Activated CD4-positive, alpha-beta T cell treated with anti-CD3 and anti-CD28 coated beads, Interleukin-2, amount 10 ng/mL, durations not matched to agents 24 days and 14 days (primary cell): ENCODE data around the gene MKRN2. TPM values are rescaled to one million over a fixed set of nuclear protein-coding genes. Genes with fewer than 3 reads are reported as not detected.

ENCODE experiments used
- DNase-seq: peaks from one replicate; pipeline ENCODE4 v3.0.0; 2022
- H3K27ac Mint-ChIP-seq: one replicate; pipeline ENCODE4 v1.8.0; 2022; ENCODE audit warnings: mild to moderate bottlenecking, mixed read lengths
- H3K27me3 Mint-ChIP-seq: one replicate; pipeline ENCODE4 v1.8.0; 2022; ENCODE audit warnings: mixed read lengths
- H3K36me3 Mint-ChIP-seq: one replicate; pipeline ENCODE4 v1.8.0; 2022; ENCODE audit warnings: low read depth, mild to moderate bottlenecking, mixed read lengths
- H3K4me1 Mint-ChIP-seq: one replicate; pipeline ENCODE4 v1.8.0; 2021; ENCODE audit warnings: mixed read lengths
- H3K4me3 Mint-ChIP-seq: one replicate; pipeline ENCODE4 v1.8.0; 2022; ENCODE audit warnings: mild to moderate bottlenecking, moderate library complexity, mixed read lengths
- H3K9me3 Mint-ChIP-seq: one replicate; pipeline ENCODE4 v1.8.0; 2021; ENCODE audit warnings: mixed read lengths
- intact Hi-C: fragments of 100-400 bp; cut with micrococcal nuclease; formaldehyde crosslinking; loops from one replicate; pipeline ENCODE4 v1.15.1; 2023
- total RNA-seq: library from RNA; stranded (reverse); gene quantifications from 2 replicates; pipeline ENCODE4 v1.2.3, GENCODE V29; 2022

Gene MKRN2
- total RNA-seq, 1 donor from 2014 or later, result 23.2 TPM

DNA sequence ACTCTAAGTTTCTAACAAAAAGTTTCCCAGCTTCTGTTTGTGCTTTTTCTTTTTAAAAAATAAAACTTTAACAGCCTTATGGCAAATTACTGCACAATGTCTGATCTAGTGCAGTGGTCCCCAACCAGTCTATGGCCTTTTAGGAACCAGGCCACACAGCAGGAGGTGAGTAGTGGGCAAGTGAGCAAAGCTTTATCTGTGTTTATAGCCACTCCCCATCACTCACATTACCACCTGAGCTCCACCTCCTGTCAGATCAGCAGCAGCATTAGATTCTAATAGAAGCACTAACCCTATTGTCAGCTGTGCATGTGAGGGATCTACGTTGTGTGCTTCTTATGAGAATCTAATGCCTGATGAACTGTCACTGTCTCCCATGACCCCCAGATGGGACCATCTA lies 5.6 kb downstream of the MKRN2 start:
- H3K27me3 Mint-ChIP-seq, result no peaks in the 10 kb centered on the region
- intact Hi-C loops, result no loop called here
- peaks cover 37% of the 10 kb centered on the region for H3K4me1 Mint-ChIP-seq
- H3K4me3 Mint-ChIP-seq, result no peak overlapping the region
- no peak overlapping the region for H3K27ac Mint-ChIP-seq
- peaks cover 21% of the 10 kb centered on the region for H3K36me3 Mint-ChIP-seq
- H3K9me3 Mint-ChIP-seq, result peaks cover 13% of the 10 kb centered on the region
- DNase-seq, result no peak

DNA sequence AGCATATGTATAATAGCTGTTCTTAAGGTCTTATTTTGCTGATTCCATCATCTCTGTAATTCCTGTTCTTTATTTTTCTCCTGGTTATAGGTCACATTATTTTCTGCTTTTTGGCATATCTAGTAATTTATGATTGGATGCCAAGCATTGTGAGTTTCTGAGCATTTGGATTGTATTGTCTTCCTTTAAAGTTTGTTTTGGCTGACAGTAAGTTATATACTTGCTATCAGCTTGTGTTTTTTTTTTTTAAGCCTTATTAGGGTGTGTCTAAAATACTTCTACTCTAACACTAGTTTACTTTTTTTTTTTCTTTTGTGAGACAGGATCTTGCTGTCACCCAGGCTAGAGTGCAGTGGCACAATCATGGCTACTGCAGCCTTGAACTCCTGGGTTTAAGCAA lies 10.1 kb downstream of the MKRN2 start:
- Mint-ChIP-seq H3K36me3 (peaks cover 54% of the 10 kb centered on the region), H3K4me1 (peaks cover 10% of the 10 kb centered on the region), H3K4me3 (no peak overlapping the region), H3K27ac (no peak overlapping the region), H3K9me3 (peaks cover 13% of the 10 kb centered on the region), H3K27me3 (no peaks in the 10 kb centered on the region)
- no peak for DNase-seq
- intact Hi-C loops, result no loop called here

DNA sequence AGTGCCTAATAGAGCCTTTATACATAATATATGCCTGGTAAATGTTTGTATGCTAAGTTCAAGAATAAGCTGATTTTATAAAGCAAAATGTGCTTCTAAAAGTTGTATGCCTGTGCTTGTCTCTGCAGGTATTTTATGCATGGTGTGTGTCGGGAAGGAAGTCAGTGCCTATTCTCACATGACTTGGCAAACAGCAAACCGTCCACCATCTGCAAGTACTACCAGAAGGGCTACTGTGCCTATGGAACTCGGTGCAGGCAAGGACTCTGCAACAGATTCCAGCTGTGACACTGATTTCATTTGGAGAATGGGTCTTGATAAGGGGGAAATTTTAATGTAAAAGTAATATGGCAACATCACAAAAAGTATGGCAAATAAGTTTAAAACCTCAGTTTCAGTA lies 11.9 kb downstream of the MKRN2 start:
- Mint-ChIP-seq H3K4me3 (no peak overlapping the region), H3K9me3 (peaks cover 13% of the 10 kb centered on the region), H3K4me1 (peaks cover 9% of the 10 kb centered on the region), H3K36me3 (peaks cover 66% of the 10 kb centered on the region), H3K27ac (no peak overlapping the region), H3K27me3 (no peaks in the 10 kb centered on the region)
- intact Hi-C loops, result no loop called here
- no peak for DNase-seq

DNA sequence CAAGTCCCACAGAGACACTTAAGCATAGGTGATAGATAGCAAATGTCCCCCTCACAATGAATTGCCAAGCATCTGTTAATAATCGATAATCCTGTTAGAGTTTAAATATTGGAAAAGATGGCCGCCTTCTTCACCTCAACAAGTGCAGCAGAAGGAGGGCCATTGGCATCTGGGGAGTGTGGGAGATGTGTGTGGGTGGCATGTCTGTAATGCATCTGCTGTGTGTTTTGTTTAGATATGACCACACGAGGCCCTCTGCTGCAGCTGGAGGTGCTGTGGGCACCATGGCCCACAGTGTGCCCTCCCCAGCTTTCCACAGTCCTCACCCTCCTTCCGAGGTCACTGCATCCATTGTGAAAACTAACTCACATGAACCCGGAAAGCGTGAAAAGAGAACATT lies 12.9 kb downstream of the MKRN2 start:
- Mint-ChIP-seq H3K36me3 (peaks cover 69% of the 10 kb centered on the region), H3K27ac (no peak overlapping the region), H3K4me1 (peaks cover 6% of the 10 kb centered on the region), H3K27me3 (no peaks in the 10 kb centered on the region), H3K9me3 (peaks cover 9% of the 10 kb centered on the region), H3K4me3 (no peak overlapping the region)
- intact Hi-C loops, result no loop called here
- no peak for DNase-seq

DNA sequence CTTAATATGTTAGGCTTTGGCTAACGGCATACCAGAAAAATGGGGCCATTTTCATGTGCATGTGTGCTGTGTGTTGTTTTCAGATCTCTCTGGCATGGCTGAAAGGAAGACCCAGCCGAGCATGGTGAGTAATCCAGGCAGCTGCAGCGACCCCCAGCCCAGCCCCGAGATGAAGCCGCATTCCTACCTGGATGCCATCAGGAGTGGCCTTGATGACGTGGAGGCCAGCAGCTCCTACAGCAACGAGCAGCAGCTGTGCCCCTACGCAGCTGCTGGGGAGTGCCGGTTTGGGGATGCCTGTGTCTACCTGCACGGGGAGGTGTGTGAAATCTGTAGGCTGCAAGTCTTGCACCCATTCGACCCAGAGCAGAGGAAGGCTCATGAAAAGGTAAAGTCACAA lies 15.1 kb downstream of the MKRN2 start:
- H3K9me3 Mint-ChIP-seq, result peaks cover under 1% of the 10 kb centered on the region
- H3K27me3 Mint-ChIP-seq, result no peaks in the 10 kb centered on the region
- H3K4me1 Mint-ChIP-seq, result peaks cover 3% of the 10 kb centered on the region
- H3K27ac Mint-ChIP-seq, result no peak overlapping the region
- peaks cover 73% of the 10 kb centered on the region for H3K36me3 Mint-ChIP-seq
- no peak for DNase-seq
- H3K4me3 Mint-ChIP-seq, result no peak overlapping the region
- intact Hi-C loops, result no loop called here

DNA sequence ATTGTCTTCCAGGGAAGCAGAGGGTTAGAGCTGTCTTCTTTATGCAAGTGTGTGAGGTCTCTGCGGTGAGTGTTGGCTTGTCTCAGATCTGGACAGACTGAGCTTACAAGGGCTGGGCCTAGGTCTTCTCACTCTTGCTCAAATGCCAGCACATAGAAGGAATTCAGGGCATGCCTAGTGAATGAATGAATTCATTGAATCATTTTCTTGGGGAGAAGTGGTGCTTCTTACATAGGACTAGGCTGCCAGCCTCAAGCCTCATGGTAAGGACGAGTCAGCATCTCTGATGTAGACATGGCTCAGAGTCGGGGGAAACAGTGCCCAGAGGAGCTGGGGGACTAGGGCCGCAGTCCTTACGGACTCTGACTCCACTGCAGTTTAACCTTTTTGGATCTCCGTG lies 17.2 kb downstream of the MKRN2 start:
- H3K4me3 Mint-ChIP-seq, result no peak overlapping the region

DNA sequence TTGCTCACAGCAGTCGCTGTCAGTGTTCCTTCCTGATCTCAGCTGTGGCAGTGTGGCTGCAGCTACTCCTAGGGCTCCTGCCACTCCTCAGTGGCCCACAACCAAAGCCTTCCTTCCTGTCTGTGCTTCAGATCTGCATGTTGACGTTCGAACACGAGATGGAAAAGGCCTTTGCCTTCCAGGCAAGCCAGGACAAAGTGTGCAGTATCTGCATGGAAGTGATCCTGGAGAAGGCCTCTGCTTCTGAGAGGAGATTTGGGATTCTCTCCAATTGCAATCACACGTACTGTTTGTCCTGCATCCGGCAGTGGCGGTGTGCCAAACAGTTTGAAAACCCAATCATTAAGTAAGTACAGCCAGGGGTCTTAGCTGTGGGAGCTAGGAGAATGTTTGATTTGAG lies 17.8 kb downstream of the MKRN2 start:
- peaks cover 78% of the 10 kb centered on the region for H3K36me3 Mint-ChIP-seq
- intact Hi-C loops, result no loop called here
- H3K27ac Mint-ChIP-seq, result no peak overlapping the region
- H3K9me3 Mint-ChIP-seq, result no peaks in the 10 kb centered on the region
- H3K4me1 Mint-ChIP-seq, result peaks cover 6% of the 10 kb centered on the region
- H3K27me3 Mint-ChIP-seq, result no peaks in the 10 kb centered on the region
- no peak overlapping the region for H3K4me3 Mint-ChIP-seq
- DNase-seq, result no peak

More for the DNA sequence above, 17.2 kb downstream of the MKRN2 start:
- Mint-ChIP-seq H3K36me3 (peaks cover 76% of the 10 kb centered on the region), H3K27me3 (no peaks in the 10 kb centered on the region), H3K9me3 (no peaks in the 10 kb centered on the region), H3K27ac (no peak overlapping the region), H3K4me1 (peaks cover 6% of the 10 kb centered on the region)
- intact Hi-C loops, result no loop called here
- DNase-seq, result no peak

DNA sequence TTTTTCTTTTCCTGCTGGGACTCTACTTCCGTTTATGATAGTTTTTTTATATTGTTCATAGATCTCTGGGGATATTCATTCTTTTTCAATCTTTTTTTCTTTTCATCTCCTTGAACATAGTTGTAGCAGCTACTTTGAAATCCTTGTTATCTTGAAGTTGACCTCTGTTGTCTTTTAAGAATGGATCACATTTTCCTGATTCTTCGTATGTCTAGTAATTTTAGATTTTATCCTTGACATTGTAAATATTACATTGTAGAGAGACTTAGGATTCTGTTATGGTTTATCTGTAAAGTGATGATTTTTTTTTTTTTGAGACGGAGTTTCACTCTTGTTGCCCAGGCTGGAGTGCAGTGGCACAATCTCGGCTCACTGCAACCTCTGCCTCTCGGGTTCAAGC lies 20.5 kb downstream of the MKRN2 start:
- H3K27ac Mint-ChIP-seq, result peak overlapping the region; percentile 13
- H3K27me3 Mint-ChIP-seq, result no peaks in the 10 kb centered on the region
- H3K4me1 Mint-ChIP-seq, result peaks cover 3% of the 10 kb centered on the region
- H3K9me3 Mint-ChIP-seq, result no peaks in the 10 kb centered on the region
- DNase-seq, result no peak
- H3K36me3 Mint-ChIP-seq, result peaks cover 73% of the 10 kb centered on the region
- H3K4me3 Mint-ChIP-seq, result no peak overlapping the region
- intact Hi-C loops, result no loop called here

DNA sequence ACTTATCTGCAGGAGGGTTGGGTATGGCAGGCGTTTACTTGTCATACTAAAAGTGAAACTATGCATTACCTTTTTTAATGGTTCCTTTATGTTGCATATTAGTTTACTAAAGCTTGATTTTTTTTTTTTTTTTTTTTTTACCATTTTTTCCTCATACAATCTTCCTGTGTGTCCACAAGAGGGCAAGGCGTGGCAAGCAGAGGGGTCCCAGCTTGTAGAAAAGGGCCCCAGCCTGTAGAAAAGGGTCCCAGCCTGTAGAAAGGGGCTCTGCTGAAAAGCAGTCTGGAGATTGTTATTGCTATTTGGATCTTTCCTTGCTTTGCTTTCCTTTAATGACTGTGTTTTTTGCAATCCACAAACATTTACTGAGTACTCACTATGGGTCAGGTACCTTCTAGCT lies 21.9 kb downstream of the MKRN2 start:
- DNase-seq, result no peak
- Mint-ChIP-seq H3K27ac (no peak overlapping the region), H3K9me3 (no peaks in the 10 kb centered on the region), H3K4me1 (peaks cover 3% of the 10 kb centered on the region), H3K27me3 (no peaks in the 10 kb centered on the region), H3K4me3 (no peak overlapping the region), H3K36me3 (peaks cover 73% of the 10 kb centered on the region)
- intact Hi-C loops, result no loop called here

DNA sequence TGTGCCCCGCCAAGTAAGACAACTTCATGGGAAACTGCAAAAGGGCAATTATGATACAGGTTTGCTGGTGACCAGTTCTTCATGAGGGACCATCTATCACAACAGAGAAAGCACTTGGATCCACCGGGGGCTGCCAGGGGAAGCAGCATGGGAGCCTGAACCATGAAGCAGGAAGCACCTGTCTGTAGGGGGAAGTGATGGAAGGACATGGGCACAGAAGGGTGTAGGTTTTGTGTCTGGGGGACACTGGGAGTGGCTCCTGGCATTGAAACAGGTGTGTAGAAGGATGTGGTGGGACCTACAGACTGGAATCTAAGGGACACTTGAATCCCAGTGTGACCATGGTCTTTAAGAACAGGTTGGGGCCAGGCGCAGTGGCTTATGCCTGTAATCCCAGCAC lies 22.6 kb downstream of the MKRN2 start:
- Mint-ChIP-seq H3K27ac (peak overlapping the region; percentile 62), H3K4me1 (peaks cover 3% of the 10 kb centered on the region)
- intact Hi-C loops, result no loop called here

DNA sequence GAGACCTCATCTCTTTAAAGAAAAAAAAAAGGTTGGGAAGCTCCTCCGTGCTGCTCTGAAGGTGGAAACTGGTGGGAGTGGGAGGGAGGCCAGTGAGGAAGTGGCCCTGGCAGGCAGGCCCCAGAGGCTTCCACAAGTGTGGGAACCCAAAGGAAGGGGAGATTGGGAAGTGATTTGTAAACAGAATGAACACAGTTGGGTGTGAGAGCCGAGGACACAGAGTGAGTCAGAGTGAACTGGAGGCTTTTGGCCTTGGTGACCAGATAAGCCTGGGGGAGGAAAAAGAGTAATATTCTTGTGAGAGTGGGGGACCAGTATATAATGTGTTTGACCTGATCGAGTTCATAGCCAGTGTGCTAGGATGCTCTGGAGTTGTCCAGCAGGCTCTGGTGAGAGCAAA lies 23.0 kb downstream of the MKRN2 start:
- Mint-ChIP-seq H3K36me3 (peaks cover 74% of the 10 kb centered on the region), H3K4me1 (peaks cover 3% of the 10 kb centered on the region), H3K27me3 (no peaks in the 10 kb centered on the region), H3K27ac (peak overlapping the region; percentile 62), H3K9me3 (no peaks in the 10 kb centered on the region), H3K4me3 (no peak overlapping the region)
- intact Hi-C loops, result no loop called here
- DNase-seq, result no peak

More for the DNA sequence above, 22.6 kb downstream of the MKRN2 start:
- H3K4me3 Mint-ChIP-seq, result no peak overlapping the region
- DNase-seq, result no peak
- H3K36me3 Mint-ChIP-seq, result peaks cover 73% of the 10 kb centered on the region
- H3K27me3 Mint-ChIP-seq, result no peaks in the 10 kb centered on the region
- no peaks in the 10 kb centered on the region for H3K9me3 Mint-ChIP-seq

DNA sequence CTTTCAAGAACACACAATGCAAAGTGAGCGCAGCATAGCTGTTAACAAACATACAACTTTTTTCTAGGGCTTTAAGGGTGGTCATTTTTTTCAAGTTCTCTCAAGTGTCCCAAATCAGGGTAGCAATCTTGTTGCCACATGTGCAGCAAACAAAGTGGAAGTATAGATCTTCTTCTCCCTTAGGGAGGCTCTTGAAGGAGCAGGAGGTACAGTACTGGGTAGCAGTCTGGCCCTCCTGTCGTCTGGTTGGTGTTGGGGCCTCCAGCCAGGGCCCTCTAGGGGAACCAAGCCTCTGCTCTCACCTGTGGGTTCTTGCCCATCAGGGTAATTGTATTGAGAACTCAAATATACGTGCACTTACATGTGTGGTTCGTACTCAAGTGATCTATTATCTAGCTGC lies 25.8 kb downstream of the MKRN2 start:
- intact Hi-C loops, result no loop called here
- Mint-ChIP-seq H3K4me1 (peaks cover 3% of the 10 kb centered on the region), H3K4me3 (no peak overlapping the region), H3K27me3 (no peaks in the 10 kb centered on the region), H3K9me3 (no peaks in the 10 kb centered on the region), H3K27ac (no peak overlapping the region), H3K36me3 (peaks cover 64% of the 10 kb centered on the region)
- no peak for DNase-seq

DNA sequence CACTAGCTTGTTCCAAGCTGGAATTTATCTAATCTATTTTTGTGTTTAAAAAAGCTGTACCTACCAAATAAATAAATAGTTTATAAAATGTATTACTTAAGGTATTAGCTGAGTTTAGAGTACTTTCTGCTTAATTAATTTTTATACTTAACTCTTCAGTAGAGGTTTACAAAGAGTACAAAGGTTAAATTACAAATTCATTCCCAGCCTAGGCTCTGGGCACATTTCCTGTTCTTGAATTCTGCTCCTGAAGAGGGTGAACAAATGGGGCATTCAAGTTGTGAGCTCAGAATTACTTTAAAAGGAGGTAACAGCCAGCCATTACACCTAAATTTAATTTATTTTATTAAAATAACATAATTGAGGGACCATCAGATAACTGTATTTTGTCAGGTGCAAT lies 26.4 kb downstream of the MKRN2 start:
- no peak for DNase-seq
- no peak overlapping the region for H3K27ac Mint-ChIP-seq
- intact Hi-C loops, result no loop called here
- H3K36me3 Mint-ChIP-seq, result peaks cover 64% of the 10 kb centered on the region
- H3K4me3 Mint-ChIP-seq, result no peak overlapping the region
- H3K27me3 Mint-ChIP-seq, result no peaks in the 10 kb centered on the region
- H3K9me3 Mint-ChIP-seq, result no peaks in the 10 kb centered on the region
- H3K4me1 Mint-ChIP-seq, result peaks cover 3% of the 10 kb centered on the region

DNA sequence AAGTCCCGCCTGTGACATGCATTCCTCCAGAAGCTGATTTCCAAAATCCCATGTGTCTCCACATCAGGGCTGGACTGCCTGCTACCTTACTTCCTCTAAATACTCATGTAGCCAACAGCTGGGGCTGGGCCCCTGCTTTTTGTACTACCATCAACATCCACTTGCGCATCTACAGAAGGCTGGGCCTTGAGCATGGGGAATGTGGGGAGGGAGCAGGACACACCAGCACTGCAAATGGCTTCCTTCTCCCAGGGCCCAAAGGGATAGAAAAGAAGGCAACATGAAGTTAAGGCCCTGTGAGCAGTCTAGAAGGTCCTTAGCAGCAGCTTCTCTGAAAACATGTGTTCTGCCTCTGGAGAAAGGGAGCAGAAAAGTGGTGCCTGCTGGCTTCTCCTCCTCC lies 27.2 kb downstream of the MKRN2 start:
- Mint-ChIP-seq H3K27me3 (no peaks in the 10 kb centered on the region), H3K36me3 (peaks cover 66% of the 10 kb centered on the region), H3K27ac (no peak overlapping the region), H3K4me1 (no peaks in the 10 kb centered on the region), H3K9me3 (no peaks in the 10 kb centered on the region), H3K4me3 (no peak overlapping the region)
- intact Hi-C loops, result no loop called here
- DNase-seq, result no peak

DNA sequence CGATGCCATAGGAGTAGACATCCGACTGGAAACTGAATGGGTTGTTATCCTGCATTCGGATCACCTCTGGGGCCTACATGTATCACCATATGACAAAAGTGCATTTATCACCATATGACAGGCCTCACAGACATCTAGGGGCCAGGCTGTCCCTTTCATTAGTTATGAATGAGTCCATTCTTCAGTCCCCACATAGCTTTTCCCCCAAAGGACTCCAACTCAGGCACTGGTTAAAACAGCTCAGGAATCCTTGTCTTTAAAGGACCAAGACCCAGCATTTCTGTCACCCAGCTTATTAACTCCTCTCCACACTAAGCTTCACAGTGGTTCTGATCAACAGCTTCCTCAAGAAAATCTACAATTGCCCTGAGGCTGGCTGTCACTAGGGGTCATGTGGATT lies 28.3 kb downstream of the MKRN2 start:
- intact Hi-C loops, result no loop called here
- peaks cover 61% of the 10 kb centered on the region for H3K36me3 Mint-ChIP-seq

More for the DNA sequence above, 28.3 kb downstream of the MKRN2 start:
- DNase-seq, result no peak
- H3K27me3 Mint-ChIP-seq, result no peaks in the 10 kb centered on the region
- no peak overlapping the region for H3K27ac Mint-ChIP-seq
- no peak overlapping the region for H3K4me3 Mint-ChIP-seq
- H3K4me1 Mint-ChIP-seq, result no peaks in the 10 kb centered on the region
- no peaks in the 10 kb centered on the region for H3K9me3 Mint-ChIP-seq
